G401 (cell line): ENCODE results near the gene NMNAT3. TPM values are rescaled to one million over a fixed set of nuclear protein-coding genes. Genes with fewer than 3 reads are reported as not detected.
A peak's percentile ranks its signal among the peaks of the same experiment; 100 is the strongest.
"Not testable (repeated sequence)": the region's sequence is repeated elsewhere in the genome, so short reads cannot be mapped to it uniquely, and the experiment has no call there.

Experiments
- DNase-seq: peaks from one replicate; pipeline ENCODE4 v3.0.0-alpha.2; 2015; ENCODE audit warnings: low spot score
- in situ Hi-C: cut with HindIII; loops from 2 replicates; pipeline ENCODE4 v1.10.0; 2016; ENCODE audit warnings: low sequenced_read_pairs, mixed read lengths
- total RNA-seq: library from RNA; depleted of rRNA; stranded (reverse); fragments of >200 nt; shearing (Covaris generic); gene quantifications from 2 replicates; pipeline ENCODE4 v1.2.3, GENCODE V29; 2014

Gene NMNAT3
- total RNA-seq, 1 experiment from 2014 or later = not detected

DNA sequence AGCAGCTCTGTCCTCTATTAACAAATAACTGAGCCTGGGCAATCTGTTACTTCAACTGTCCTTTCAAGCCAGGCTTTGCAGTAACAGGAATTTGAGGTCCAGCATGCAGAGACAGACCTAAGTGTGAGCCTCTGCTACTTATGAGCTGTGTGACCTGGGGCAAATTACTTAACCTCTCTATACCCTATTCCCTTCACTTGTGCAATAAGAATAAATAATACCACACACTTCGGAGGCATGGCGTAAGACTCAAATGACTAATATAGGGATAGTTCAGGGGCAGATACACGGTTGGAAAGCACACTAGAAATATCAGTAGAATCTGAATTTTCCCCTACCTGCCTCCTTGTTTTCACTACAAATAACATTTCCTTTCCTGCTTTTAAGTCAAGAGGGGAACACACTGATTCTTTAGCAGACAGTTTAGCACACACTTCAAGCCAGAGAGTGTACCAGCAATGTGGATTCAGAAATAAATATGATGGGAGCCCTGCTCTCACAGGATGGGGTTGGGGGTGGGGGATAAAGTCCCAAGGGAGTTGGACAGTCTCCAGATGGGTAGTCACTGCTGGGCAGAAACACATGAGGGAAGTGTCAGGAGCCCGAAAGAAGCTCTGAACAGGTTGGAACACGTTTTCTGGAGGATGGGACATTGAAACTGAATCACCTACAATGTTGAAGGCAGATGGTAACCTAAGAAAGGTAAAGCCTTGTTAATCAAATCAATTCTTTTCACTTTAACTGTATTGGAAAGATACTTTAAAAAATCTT is 76.4 kb downstream of the NMNAT3 start:
- in situ Hi-C loops = no loop called here
- no peak for DNase-seq

DNA sequence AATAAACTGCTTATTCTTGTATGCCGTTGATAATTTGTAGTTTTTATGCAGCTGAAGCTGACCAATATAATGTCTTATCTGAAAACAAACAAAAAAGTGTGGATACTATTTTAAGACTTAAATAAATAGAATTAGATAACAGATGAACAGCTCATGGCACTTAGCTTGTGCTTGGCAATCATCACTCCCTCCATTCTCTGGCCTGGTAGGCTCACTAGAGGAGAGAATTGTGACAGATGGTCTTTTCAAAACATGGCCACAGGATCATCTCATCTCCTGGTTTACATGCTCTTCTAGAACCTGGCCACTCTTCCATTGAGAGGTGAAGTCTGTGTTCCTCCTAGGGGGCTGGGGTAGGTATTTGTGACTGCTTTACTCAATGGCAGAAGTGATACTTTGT is 79.8 kb downstream of the NMNAT3 start:
- in situ Hi-C loops = no loop called here

DNA sequence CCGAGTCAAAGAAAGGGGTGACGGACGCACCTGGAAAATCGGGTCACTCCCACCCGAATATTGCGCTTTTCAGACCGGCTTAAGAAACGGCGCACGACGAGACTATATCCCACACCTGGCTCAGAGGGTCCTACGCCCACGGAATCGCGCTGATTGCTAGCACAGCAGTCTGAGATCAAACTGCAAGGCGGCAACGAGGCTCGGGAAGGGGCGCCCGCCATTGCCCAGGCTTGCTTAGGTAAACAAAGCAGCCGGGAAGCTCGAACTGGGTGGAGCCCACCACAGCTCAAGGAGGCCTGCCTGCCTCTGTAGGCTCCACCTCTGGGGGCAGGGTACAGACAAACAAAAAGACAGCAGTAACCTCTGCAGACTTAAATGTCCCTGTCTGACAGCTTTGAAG is 86.6 kb downstream of the NMNAT3 start:
- DNase-seq, in situ Hi-C loops: not testable (repeated sequence)

More for the DNA sequence above, 79.8 kb downstream of the NMNAT3 start:
- DNase-seq = peak; percentile 37

DNA sequence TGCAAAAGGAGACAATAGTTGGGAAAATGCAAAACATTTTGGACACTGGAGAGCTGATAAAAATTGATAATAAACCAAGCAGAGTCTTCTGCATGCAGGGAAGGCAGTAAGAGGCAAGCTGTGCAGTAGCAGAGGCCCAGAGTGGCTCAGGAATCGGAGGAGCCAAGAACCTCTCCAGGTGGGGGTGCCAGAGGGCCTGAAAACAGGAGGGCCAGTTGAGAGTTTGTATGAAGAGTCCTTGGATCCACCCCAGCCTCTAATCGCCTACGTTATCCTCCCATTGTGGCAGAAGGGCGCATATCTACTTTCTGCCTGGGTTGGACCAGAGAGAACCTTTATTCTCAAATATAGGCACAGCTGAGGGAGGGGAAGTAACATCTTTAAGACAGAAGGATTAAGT is 89.3 kb downstream of the NMNAT3 start:
- in situ Hi-C loops = no loop called here
- no peak for DNase-seq

DNA sequence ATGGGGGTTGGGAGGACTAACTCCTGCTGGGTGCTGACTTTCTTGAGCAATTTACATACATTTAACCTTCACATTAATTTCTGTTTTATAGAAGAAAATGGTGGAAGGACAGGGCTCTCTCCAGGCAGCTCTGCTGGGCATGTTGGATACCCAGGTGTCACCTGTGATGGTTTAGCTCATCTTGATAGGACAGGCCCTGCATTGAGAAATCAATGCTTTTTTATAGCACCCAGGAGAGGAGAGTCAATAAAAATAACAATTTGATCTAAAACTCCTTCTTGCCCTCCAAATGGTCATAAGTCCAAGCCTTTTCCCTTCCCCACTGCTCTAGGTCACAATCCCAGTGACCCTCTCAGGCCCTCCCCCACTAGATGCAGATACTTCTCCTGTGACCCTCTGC is 90.0 kb downstream of the NMNAT3 start:
- DNase-seq = no peak
- in situ Hi-C loops = no loop called here

DNA sequence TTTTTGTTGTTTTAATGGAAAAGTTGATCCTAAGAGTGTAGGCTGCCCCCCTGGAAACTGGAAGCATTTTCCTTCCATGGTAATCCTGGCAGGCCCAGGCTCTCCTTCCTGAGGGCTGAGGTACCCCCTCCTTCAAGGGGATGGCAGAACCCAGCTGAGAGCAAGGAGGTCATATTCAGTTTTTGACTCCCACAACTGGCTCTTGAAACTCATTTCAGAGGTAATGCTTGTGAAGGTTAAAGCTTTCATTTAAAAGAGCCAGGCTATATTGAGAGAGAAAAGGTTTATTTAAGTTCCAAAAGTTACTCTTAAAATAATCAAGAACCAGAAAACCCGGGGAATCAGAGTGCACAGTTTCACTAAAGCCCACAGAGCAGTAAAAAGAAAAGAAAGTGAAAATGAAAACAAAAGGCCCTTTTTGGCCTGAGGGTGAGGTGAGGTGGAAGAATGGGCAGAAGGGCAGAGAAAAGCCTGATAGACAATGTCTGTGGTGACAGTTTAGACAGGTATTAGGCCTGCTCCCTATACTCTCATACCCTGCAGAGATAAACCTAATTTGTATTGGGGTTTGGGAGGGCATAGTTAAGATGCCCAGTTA is 91.3 kb downstream of the NMNAT3 start:
- in situ Hi-C loops = no loop called here
- no peak for DNase-seq

DNA sequence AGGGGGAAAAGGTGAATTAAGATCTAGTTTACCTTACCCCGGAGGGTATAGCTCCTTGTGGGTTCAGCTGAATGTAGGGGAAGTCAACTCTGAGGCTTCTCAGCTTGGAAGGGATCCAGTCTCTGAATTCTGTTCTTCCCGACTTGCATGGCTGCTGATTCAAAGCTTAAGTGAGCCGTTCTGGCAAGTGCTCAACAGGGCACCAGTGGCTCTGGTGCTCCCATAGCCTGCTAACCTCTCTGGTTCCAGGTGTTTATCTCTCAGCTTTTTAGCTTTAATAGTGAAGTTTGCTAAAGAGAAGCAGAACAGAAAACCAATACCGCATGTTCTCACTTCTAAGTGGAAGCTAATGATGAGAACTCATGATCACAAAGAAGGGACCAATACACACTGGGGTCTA is 92.0 kb downstream of the NMNAT3 start:
- in situ Hi-C loops = no loop called here

DNA sequence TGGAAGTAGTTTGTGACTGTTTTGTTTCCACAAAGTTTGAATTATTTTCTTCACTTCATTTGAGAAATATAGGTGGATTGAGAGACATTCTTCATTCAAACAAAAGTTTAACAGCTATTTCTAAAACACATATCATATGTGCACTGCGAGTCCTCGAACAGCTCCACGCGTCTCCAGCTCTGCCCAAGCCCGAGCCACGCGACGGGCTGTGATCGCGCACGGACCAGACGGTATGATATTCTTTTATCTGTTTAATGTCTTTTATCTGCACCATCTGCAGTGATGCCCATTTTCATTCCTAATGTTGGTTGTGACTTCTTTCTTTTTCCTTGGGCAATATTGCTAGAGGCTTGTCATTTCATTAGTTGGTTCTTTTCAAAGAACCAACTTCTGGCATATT is 94.1 kb downstream of the NMNAT3 start:
- DNase-seq, in situ Hi-C loops: not testable (repeated sequence)

More for the DNA sequence above, 92.0 kb downstream of the NMNAT3 start:
- DNase-seq = no peak

DNA sequence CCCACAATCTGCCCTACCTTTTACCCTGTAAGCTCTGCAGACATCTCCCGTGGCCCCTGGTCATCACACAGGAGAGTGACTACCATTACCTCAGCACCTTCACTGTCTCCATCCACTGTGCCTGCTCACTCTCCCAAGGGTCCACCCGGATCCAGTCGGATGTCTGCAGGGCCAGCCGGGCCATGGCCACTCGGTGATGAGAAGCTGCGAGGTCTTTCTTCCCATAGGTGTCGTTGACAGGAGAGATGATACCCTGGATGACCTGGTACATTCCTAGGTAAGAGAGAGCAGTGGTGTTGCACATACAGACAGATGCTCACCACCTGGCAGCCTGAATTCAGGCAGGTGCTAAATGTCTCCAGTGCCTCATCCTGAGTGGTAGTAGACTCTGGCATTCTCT is 99.0 kb downstream of the NMNAT3 start:
- in situ Hi-C loops = no loop called here
- no peak for DNase-seq

DNA sequence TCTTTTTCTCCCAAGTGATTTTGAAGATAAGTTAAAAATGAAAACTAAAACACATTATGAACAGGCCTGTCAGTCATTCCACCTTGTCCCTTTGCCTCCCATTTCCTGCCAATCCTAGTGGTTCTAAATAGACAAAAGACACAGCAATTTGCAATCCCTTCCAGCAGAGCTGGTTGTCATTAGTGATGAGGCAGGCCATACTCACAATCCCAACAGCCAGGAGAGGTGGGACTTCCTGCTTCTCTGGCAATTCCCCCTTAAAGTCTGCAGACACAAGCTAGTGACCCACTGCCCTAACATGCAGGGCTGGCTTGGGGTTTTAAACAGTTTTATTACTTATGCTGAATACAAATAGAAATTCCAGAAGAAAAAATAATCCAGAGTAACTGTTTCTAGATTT is 99.9 kb downstream of the NMNAT3 start:
- in situ Hi-C loops = no loop called here
- no peak for DNase-seq

DNA sequence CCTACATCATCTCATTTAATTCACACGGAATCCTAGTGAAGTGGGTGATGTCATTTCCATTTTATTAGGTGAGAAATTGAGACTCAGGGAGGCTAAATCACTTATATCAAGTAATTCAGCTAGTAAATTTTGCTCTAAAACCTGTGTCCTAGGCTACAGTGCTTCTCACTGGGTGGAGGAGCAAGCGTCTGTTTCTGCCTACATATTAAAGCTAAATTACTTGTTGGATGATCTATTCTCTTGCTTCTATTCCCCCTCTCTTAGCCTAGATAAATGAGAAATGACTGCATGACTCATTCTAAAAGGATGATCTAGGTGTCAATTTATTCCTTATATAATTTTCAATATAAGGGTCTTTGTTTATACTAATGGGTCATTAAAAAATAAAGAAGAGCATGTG is 100.4 kb downstream of the NMNAT3 start:
- in situ Hi-C loops = no loop called here
- DNase-seq = no peak

DNA sequence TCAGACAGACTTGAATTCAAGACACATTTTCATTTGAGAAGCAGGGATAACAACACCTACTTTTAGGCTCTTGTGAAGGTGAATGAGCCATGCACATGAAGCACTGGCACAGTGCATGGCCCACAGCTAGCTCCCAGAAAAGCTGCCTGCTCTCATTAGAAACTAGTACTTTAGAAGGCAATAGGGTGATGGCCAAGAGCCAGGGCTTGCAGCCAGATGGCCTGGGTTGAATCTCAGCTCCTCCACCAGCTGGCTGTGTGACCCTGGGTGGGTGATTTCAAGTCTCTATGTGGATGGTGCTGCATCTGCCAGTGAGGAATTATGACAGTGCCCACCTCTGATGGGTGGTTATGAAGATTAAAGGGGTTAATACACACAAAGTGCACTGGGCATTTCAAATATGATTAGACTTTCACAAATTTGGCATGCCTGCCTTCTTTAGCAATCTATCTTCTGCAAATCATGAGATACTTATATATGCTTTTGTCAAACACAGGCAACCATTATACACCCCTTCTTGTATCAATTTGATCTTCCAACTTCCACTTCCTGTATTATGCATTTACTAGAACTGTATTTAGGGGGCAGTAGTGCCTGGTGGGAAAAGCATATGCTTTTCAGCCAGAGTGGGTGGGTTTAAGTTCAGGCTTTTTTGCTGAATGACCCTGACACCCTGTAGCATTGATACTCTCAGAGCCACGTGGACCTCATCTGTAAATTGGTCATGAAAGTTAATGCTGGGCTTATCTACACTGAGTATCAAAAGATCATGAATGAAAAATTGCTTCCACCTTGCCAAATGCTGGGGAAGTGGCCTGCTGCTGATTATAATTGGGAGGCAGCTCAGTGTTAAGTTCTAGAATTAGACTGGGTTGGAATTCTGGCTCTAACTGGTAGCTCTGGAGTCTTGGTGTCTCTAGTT is 103.5 kb downstream of the NMNAT3 start:
- DNase-seq = peak; percentile 29
- in situ Hi-C loops = no loop called here

DNA sequence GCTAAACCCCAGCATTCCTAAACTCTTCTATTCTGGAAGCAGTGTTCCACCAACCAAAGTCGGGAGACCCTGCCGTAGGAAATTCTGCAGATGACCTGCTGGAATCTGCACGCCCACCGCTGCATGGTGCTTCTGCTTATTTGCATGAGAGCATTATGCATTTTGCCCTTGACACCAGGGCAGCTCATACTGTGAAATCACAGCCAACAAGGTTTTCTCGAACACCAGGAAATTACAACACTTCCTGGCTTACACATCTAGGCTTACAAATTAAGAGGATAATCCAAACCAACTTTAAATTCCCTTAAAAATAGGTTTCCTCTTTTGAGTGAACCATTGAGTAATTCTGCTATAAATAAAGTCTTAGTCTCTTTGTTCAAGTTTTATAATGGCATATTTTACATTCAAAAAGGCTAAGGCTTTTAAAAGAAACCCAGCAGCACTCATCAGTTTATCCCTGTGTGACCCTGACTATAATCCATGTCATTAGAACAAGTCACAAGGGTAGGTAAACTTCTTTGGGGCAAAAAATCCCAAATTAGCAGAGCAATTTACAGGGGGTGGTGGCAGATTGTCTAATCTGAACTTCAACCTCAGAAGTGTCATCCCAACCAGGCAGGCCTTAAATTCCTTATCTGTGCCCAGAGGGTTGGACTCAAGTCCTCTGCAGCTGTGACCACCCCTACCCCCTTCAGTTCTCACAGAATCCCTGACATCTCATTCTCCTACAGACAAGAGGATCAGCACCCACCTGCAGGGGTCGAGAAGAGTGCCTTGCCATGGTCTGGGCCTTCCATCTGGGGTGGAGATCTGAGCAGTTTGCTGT is 104.7 kb downstream of the NMNAT3 start:
- in situ Hi-C loops = no loop called here
- no peak for DNase-seq

DNA sequence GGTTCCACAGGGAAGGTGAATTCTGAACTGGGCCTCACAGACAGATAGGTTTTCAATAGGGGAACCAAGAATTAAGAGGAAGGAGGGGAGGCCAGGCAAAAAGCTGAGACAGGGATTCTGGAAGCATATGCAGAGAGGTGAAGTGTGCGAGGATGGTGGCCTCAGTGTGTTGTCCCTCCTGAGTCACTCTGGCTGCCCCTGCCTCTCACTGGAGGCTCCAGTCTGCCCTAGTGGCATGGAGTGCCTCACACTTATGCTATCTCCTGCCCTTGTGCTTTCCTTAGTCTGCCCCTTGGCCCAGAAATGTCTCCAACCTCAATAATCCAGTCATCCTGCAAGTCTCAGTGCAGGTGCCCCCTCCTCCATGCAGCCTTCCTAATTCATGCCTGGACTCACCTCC is 106.1 kb downstream of the NMNAT3 start:
- in situ Hi-C loops = no loop called here
- DNase-seq = no peak

DNA sequence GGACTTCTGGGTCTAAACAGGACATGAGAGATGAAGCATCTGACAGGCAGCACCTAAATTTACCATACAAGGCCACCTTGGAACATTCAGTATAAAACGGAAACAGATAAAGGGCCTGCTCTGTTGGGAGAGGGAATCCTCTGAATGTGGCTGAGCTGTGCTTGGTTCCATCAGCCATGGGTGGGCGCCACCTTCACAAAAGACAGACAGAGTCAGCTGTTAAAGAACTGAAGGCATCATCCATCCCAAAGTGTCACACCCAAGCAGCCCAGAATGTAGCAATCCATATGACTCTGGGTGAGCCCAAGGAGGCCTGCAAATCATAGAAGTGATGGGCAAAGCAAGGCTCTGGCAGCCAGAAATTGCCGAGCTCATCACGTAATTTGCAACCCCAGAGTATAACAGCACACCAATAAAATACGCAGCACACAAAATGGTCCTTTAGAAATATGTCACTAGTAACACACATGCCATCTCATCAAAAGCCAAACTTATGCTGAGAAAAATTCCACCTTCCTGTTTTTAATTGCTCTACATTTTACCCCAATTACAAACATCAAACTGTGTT is 113.4 kb downstream of the NMNAT3 start:
- in situ Hi-C loops = no loop called here
- DNase-seq = no peak

DNA sequence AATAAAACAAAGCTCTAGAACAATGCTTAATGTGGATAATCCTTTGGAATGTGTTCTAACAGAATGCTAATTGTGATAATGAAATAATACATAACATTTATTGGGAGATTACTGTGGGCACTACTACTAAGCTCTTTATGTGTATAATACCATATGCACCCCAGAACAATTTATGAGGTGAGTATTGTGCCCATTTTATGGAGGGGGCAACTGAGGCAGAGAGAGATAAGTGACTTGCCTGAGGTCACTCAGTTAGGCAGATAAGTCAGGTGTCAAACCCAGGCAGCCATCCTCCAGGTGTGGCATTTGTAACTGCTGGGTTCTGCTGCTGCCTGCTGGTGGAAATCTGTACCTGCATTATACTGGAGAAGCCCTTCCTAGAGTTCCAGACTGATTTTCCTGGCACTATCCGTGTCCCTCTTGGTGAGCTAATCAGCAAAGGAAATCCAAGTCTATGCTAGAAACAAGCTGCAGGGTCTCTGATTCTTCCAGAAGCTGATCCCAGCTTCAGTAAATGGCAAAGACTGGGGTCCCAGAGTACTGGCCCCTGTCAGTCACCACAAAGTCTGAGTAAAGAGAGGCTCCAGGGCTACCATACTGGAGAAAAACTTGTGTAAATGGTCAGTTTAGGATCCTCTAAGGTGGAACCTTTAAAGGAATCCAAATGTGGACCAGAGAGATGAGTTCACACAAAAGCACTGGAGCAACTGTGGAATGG is 115.7 kb downstream of the NMNAT3 start:
- in situ Hi-C loops = no loop called here
- no peak for DNase-seq

DNA sequence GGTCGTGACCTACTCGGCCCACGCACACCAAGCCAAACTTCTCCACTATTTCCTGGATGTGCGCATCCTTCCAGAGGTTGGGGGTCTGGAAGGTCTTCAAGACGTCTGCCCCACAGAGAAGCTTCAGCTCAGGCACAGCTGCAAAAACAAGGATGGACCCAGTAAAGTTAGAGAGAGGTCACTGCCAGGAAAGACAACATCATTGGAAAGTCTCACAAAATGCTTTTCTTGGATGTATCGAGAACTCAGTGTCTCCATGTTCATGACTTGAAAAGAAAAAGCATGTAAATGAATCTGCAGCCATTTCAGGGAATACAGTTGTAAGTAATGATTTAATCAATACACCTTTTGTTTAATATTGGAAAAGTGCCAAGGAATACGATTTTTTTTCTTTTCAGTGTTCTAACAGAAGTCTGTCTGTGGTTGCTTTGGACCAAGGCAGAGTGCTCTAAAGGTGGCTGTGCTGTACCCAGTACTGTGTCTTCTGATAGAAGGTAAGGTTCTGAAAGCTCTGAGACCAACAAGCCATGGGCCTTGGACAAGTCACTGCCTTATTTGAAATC is 116.4 kb downstream of the NMNAT3 start:
- DNase-seq = no peak
- in situ Hi-C loops = no loop called here

DNA sequence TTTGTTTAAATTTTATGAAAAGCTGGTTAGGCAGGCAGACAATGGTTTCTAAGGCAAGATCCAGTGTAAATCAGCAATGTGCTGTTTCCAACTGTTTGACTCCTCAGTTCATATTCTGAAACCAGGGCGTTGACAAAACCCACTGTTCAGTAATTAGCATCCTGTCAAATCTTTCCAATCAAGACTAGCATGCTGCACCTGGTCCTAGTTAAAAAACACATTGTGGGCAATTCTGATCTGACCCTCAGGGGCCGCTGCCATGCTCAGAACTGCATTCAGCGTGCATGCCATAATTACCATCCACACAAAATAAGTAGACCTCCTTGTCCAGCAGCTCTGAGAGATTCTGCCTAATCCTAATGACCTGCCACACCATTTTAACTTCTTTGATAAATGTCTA is 117.4 kb downstream of the NMNAT3 start:
- in situ Hi-C loops = no loop called here
- no peak for DNase-seq
